HepG2 (cell line): ENCODE measurements around the gene ADARB2. TPM values are rescaled to one million over a fixed set of nuclear protein-coding genes. Genes with fewer than 3 reads are reported as not detected.

Experiments used
- ATAC-seq: fragments of 200-7000 bp; cut with Tn5 transposase; 3 replicates; pipeline ENCODE4 v1.9.1; 2020; ENCODE audit warnings: mild to moderate bottlenecking, moderate library complexity
- BruUV-seq: library from RNA; stranded (reverse); fragments of 400-500 nt; replicated peaks from 2 replicates; lab custom pipeline; 2021; lab: Mats Ljungman, UMichigan
- CTCF ChIA-PET: fragments of 300-600 bp; formaldehyde crosslinking; extraction: SDS; loops from one replicate; lab custom pipeline; 2021; ENCODE audit warnings: low total read pairs, inconsistent platforms, low intra/inter-chr PET ratio; lab: Yijun Ruan, JAX
- POLR2A ChIA-PET: fragments of 350-600 bp; sonication (Branson Sonifier 250); formaldehyde crosslinking; loops from one replicate; lab custom pipeline; 2020; ENCODE audit warnings: antibody characterized with exemption, inconsistent platforms; lab: Yijun Ruan, JAX
- DNase-seq: peaks from one replicate; pipeline ENCODE4 v3.0.0-alpha.2; 2015; ENCODE audit warnings: low spot score
- FAIRE-seq: peaks from 3 replicates; lab custom pipeline; 2011; peaks lifted over from hg19 to GRCh38; lab: Jason Lieb, UNC
- H2AFZ ChIP-seq: one replicate; pipeline ENCODE4 v1.6.1; 2011; ENCODE audit warnings: low read length, inconsistent platforms
- H3K27ac ChIP-seq: fragments of 300-600 bp; 3 replicates; pipeline ENCODE4 v1.8.0; 2011; ENCODE audit warnings: mixed run types, mild to moderate bottlenecking, mixed read lengths, low read length, inconsistent platforms; ENCODE audit not compliant: insufficient read depth; ENCODE audit errors: extremely low read length
- H3K27me3 ChIP-seq, 2 experiments: fragments of 200-600 bp in 1 of 2; 2 replicates in 1 of 2; 3 replicates in 1 of 2; pipeline versions ENCODE4 v1.6.0 to v1.8.0; 2011; ENCODE audit warnings: low read length in 2 of 2, mild to moderate bottlenecking in 2 of 2, moderate library complexity in 2 of 2, inconsistent platforms in 1 of 2; ENCODE audit not compliant: insufficient read depth in 2 of 2, control insufficient read depth in 1 of 2
- H3K36me3 ChIP-seq, 2 experiments: fragments of 200-600 bp in 1 of 2; replicated peaks in 1 of 2; 2 replicates in 1 of 2; 3 replicates in 1 of 2; pipeline versions ENCODE4 v1.5.1 to v1.8.0; 2011; ENCODE audit warnings: low read length in 2 of 2, inconsistent platforms in 1 of 2; ENCODE audit not compliant: insufficient read depth in 2 of 2, control insufficient read depth in 1 of 2
- H3K4me1 ChIP-seq: 2 replicates; pipeline ENCODE4 v1.5.1; 2012; ENCODE audit warnings: low read length, inconsistent platforms; ENCODE audit not compliant: insufficient read depth
- H3K4me2 ChIP-seq: 2 replicates; pipeline ENCODE4 v1.6.0; 2011; ENCODE audit warnings: low read depth, low read length, inconsistent platforms
- H3K4me3 ChIP-seq, 3 experiments: fragments of 200-600 bp in 1 of 3; sonication (generic), shearing (Covaris generic) in 1 of 3; replicated peaks in 1 of 3; 2 replicates each; pipeline ENCODE4 v1.5.1; 2011 to 2016; ENCODE audit warnings: low read length in 3 of 3, inconsistent platforms in 2 of 3, low read depth in 2 of 3, mild to moderate bottlenecking in 2 of 3, control low read depth in 1 of 3, mixed read lengths in 1 of 3; ENCODE audit not compliant: insufficient read depth in 1 of 3
- H3K79me2 ChIP-seq: one replicate; pipeline ENCODE4 v1.6.1; 2011; ENCODE audit warnings: low read length, inconsistent platforms; ENCODE audit not compliant: insufficient read depth
- H3K9ac ChIP-seq: 2 replicates; pipeline ENCODE4 v1.6.0; 2011; ENCODE audit warnings: mild to moderate bottlenecking, low read depth, low read length, inconsistent platforms; ENCODE audit not compliant: insufficient read depth
- H3K9me3 ChIP-seq: 2 replicates; pipeline ENCODE4 v1.5.1; 2012; ENCODE audit warnings: mild to moderate bottlenecking, low read length
- H4K20me1 ChIP-seq: 2 replicates; pipeline ENCODE4 v1.6.0; 2011; ENCODE audit warnings: inconsistent platforms, mild to moderate bottlenecking, low read length, moderate library complexity; ENCODE audit not compliant: insufficient read depth
- CBX1 ChIP-seq: IDR thresholded peaks from one replicate; pipeline ENCODE4 v1.6.1; 2016; ENCODE audit warnings: antibody characterized with exemption, low read depth
- CENPX ChIP-seq: sonication (generic); formaldehyde crosslinking; IDR thresholded peaks from 2 replicates; pipeline ENCODE4 v1.9.0; 2021; ENCODE audit warnings: mild to moderate bottlenecking, missing genetic modification reagents, moderate library complexity
- FOXC1 ChIP-seq: sonication (generic); formaldehyde crosslinking; IDR thresholded peaks from 2 replicates; pipeline ENCODE4 v1.8.0; 2022; ENCODE audit warnings: mild to moderate bottlenecking, missing genetic modification reagents, borderline replicate concordance
- HNRNPH1 ChIP-seq: fragments of 200-400 bp; formaldehyde crosslinking; optimal IDR thresholded peaks from 2 replicates; pipeline ENCODE3; 2017; ENCODE audit warnings: mild to moderate bottlenecking, low read depth, low read length
- JUND ChIP-seq: sonication (generic); formaldehyde crosslinking; IDR thresholded peaks from 2 replicates; pipeline ENCODE4 v1.8.0; 2022; ENCODE audit warnings: mild to moderate bottlenecking, missing genetic modification reagents
- KLF16 ChIP-seq, 2 experiments: sonication (generic) in 1 of 2; formaldehyde crosslinking in 1 of 2; IDR thresholded peaks; 2 replicates each; pipeline versions ENCODE4 v1.6.1 to v1.8.0; 2016 to 2023; ENCODE audit warnings: missing genetic modification reagents in 2 of 2, missing compliant biosample characterization in 1 of 2
- NR2C2 ChIP-seq: sonication (generic); formaldehyde crosslinking; IDR thresholded peaks from 2 replicates; pipeline ENCODE4 v1.4.0; 2020; ENCODE audit warnings: missing genetic modification reagents, mild to moderate bottlenecking, moderate library complexity, borderline replicate concordance
- STAT5B ChIP-seq: sonication (generic); formaldehyde crosslinking; IDR thresholded peaks from 2 replicates; pipeline ENCODE4 v1.4.0; 2020; ENCODE audit warnings: missing genetic modification reagents
- ZC3H4 ChIP-seq: sonication (generic); formaldehyde crosslinking; IDR thresholded peaks from 2 replicates; pipeline ENCODE4 v1.4.0; 2020; ENCODE audit warnings: missing genetic modification reagents, borderline replicate concordance
- ZNF460 ChIP-seq: sonication (generic); formaldehyde crosslinking; IDR thresholded peaks from 2 replicates; pipeline ENCODE4 v1.5.1; 2020; ENCODE audit warnings: missing genetic modification reagents, mild to moderate bottlenecking, borderline replicate concordance
- ZNF589 ChIP-seq: sonication (generic); formaldehyde crosslinking; conservative IDR thresholded peaks from 2 replicates; pipeline ENCODE4 v1.8.0; 2022; ENCODE audit warnings: mild to moderate bottlenecking, moderate library complexity, missing genetic modification reagents
- ZNF720 ChIP-seq: sonication (generic); formaldehyde crosslinking; IDR thresholded peaks from 2 replicates; pipeline ENCODE4 v1.4.0; 2020; ENCODE audit warnings: missing genetic modification reagents
- WGBS: methylation state at CpG from one replicate; pipeline ENCODE4 v1.1.6; 2017; ENCODE audit warnings: low lambda C conversion rate; 5-methylcytosine and 5-hydroxymethylcytosine counted together
- in situ Hi-C: cut with HindIII; loops from 2 replicates; pipeline ENCODE4 v1.10.0; 2017; ENCODE audit warnings: low pct_unique_long_range_greater_than_20kb; ENCODE audit not compliant: extremely low pct_ligation_motif_present
- intact Hi-C: fragments of 100-400 bp; cut with micrococcal nuclease; formaldehyde crosslinking; loops from one replicate; pipeline ENCODE4 v1.10.0; 2022; ENCODE audit not compliant: unreplicated experiment
- polyA plus RNA-seq, 8 experiments: library from polyadenylated mRNA; depleted of rRNA in 3 of 8; stranded (reverse) in 7 of 8; unstranded in 1 of 8; fragments of >200 nt; fragmentation: Illumina TruSeq in 4 of 8; extraction: Trizol in 4 of 8; gene quantifications; 2 replicates each; pipeline versions ENCODE4 v1.2.1 to v1.2.3, GENCODE V29; 2011 to 2016; ENCODE audit warnings: low read depth in 4 of 8, missing spikeins in 1 of 8, mixed read lengths in 1 of 8; ENCODE audit not compliant: insufficient read depth in 1 of 8
- total RNA-seq, 5 experiments: library from RNA; depleted of rRNA; stranded (reverse); fragments of >200 nt; fragmentation: Illumina TruSeq; extraction: Trizol; gene quantifications; 2 replicates each; pipeline ENCODE4 v1.2.3, GENCODE V29; 2016; ENCODE audit warnings: low read depth in 1 of 5
- TF ChIP-seq, protein P1 (sequence below): IDR thresholded peaks from 2 replicates; pipeline ENCODE4 v1.6.1; 2016; ENCODE audit warnings: mild to moderate bottlenecking
- TF ChIP-seq, protein P2 (sequence below): IDR thresholded peaks from 2 replicates; pipeline ENCODE4 v1.6.1; 2016; ENCODE audit warnings: missing genetic modification reagents, missing compliant biosample characterization
- TF ChIP-seq, protein P3 (sequence below): sonication (generic); formaldehyde crosslinking; IDR thresholded peaks from 2 replicates; pipeline ENCODE4 v1.8.0; 2022; ENCODE audit warnings: mild to moderate bottlenecking, missing genetic modification reagents, borderline replicate concordance
- TF ChIP-seq, protein P4 (sequence below): sonication (generic); formaldehyde crosslinking; IDR thresholded peaks from 2 replicates; pipeline ENCODE4 v1.4.0; 2020; ENCODE audit warnings: missing genetic modification reagents, borderline replicate concordance
- TF ChIP-seq, protein P5 (sequence below): sonication (generic); formaldehyde crosslinking; IDR thresholded peaks from 2 replicates; pipeline ENCODE4 v1.4.0; 2020; ENCODE audit warnings: missing genetic modification reagents

The ADARB2 gene
- total and polyA plus RNA-seq, 2 of the 13 experiments (the other 11 are each of a cell fraction or from before 2014, with no cell fraction given), result not detected

DNA sequence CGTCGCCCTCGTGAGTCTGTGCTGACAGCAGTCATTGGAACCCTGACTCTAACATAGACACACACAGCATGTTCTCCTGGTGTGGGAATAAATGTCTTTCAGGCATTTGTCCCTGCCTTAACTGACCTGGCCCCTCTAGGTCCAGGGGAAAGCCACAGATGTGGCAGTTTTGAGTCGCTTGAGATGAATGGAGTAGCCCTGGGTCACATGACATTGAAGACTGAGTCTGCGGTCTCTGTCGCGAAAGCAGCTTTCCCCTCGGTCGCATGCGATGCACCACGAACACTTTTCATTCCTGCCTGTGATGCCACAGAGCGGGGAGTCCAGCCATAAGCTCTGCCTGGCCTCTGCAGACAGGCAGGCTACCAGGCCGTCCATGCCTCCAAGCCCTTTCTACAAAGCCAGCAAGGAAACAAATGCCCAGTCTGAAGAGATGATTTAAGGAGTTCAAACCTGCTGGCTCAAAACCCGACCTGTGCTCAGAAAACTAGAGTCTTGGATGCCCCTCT, 508.8 kb downstream of the ADARB2 start:
- ChIA-PET CTCF (no interaction called here), POLR2A (no interaction called here)
- Histone ChIP-seq H2AFZ (no peak overlapping the region), H3K4me3 (no peak overlapping the region), H3K4me2 (no peak overlapping the region), H4K20me1 (no peaks in the 10 kb centered on the region), H3K9me3 (no peaks in the 10 kb centered on the region), H3K4me1 (no peaks in the 10 kb centered on the region), H3K79me2 (no peaks in the 10 kb centered on the region), H3K36me3 (no peaks in the 10 kb centered on the region), H3K9ac (no peak overlapping the region), H3K27me3 (peaks cover 4 to 14% of the 10 kb centered on the region in 2 experiments; a peak in 3 of 5 replicates), H3K27ac (no peak overlapping the region)
- FAIRE-seq (no peak), DNase-seq (no peak), ATAC-seq (no peak)
- BruUV-seq, result no TSS peak
- WGBS, result 44% methylated on average over 11 of the region's 14 CpGs
- in situ Hi-C loops, result no loop called here
- intact Hi-C loops, result no loop called here
- TF ChIP-seq, protein P1, sequence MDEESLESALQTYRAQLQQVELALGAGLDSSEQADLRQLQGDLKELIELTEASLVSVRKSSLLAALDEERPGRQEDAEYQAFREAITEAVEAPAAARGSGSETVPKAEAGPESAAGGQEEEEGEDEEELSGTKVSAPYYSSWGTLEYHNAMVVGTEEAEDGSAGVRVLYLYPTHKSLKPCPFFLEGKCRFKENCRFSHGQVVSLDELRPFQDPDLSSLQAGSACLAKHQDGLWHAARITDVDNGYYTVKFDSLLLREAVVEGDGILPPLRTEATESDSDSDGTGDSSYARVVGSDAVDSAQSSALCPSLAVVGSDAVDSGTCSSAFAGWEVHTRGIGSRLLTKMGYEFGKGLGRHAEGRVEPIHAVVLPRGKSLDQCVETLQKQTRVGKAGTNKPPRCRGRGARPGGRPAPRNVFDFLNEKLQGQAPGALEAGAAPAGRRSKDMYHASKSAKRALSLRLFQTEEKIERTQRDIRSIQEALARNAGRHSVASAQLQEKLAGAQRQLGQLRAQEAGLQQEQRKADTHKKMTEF (CRISPR knock-in tag), result no peak
- TF ChIP-seq CENPX (CRISPR knock-in tag) (no peak), KLF16 (CRISPR knock-in tag; IDR thresholded peaks at IDR 0.05) (no peak), ZNF460 (CRISPR knock-in tag) (no peak), HNRNPH1 (no peak), ZNF720 (CRISPR knock-in tag) (no peak), JUND (CRISPR knock-in tag) (no peak), FOXC1 (CRISPR knock-in tag) (no peak), STAT5B (CRISPR knock-in tag) (no peak), ZNF589 (CRISPR knock-in tag) (no peak), CBX1 (no peak), ZC3H4 (CRISPR knock-in tag) (no peak), NR2C2 (CRISPR knock-in tag) (no peak)
- TF ChIP-seq, protein P2, sequence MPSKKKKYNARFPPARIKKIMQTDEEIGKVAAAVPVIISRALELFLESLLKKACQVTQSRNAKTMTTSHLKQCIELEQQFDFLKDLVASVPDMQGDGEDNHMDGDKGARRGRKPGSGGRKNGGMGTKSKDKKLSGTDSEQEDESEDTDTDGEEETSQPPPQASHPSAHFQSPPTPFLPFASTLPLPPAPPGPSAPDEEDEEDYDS (CRISPR knock-in tag), result no peak
- TF ChIP-seq, protein P3, sequence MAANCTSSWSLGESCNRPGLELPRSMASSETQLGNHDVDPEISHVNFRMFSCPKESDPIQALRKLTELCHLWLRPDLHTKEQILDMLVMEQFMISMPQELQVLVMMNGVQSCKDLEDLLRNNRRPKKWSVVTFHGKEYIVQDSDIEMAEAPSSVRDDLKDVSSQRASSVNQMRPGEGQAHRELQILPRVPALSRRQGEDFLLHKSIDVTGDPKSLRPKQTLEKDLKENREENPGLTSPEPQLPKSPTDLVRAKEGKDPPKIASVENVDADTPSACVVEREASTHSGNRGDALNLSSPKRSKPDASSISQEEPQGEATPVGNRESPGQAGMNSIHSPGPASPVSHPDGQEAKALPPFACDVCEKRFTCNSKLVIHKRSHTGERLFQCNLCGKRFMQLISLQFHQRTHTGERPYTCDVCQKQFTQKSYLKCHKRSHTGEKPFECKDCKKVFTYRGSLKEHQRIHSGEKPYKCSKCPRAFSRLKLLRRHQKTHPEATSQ (CRISPR knock-in tag), result no peak
- TF ChIP-seq, protein P4, sequence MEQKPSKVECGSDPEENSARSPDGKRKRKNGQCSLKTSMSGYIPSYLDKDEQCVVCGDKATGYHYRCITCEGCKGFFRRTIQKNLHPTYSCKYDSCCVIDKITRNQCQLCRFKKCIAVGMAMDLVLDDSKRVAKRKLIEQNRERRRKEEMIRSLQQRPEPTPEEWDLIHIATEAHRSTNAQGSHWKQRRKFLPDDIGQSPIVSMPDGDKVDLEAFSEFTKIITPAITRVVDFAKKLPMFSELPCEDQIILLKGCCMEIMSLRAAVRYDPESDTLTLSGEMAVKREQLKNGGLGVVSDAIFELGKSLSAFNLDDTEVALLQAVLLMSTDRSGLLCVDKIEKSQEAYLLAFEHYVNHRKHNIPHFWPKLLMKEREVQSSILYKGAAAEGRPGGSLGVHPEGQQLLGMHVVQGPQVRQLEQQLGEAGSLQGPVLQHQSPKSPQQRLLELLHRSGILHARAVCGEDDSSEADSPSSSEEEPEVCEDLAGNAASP (CRISPR knock-in tag), result no peak
- TF ChIP-seq, protein P5, sequence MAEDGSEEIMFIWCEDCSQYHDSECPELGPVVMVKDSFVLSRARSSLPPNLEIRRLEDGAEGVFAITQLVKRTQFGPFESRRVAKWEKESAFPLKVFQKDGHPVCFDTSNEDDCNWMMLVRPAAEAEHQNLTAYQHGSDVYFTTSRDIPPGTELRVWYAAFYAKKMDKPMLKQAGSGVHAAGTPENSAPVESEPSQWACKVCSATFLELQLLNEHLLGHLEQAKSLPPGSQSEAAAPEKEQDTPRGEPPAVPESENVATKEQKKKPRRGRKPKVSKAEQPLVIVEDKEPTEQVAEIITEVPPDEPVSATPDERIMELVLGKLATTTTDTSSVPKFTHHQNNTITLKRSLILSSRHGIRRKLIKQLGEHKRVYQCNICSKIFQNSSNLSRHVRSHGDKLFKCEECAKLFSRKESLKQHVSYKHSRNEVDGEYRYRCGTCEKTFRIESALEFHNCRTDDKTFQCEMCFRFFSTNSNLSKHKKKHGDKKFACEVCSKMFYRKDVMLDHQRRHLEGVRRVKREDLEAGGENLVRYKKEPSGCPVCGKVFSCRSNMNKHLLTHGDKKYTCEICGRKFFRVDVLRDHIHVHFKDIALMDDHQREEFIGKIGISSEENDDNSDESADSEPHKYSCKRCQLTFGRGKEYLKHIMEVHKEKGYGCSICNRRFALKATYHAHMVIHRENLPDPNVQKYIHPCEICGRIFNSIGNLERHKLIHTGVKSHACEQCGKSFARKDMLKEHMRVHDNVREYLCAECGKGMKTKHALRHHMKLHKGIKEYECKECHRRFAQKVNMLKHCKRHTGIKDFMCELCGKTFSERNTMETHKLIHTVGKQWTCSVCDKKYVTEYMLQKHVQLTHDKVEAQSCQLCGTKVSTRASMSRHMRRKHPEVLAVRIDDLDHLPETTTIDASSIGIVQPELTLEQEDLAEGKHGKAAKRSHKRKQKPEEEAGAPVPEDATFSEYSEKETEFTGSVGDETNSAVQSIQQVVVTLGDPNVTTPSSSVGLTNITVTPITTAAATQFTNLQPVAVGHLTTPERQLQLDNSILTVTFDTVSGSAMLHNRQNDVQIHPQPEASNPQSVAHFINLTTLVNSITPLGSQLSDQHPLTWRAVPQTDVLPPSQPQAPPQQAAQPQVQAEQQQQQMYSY (CRISPR knock-in tag), result no peak
